Measurements from ENCODE around the gene ALK.

GRCh38 chr2:29561628-29562027 lies 359.8 kb downstream of the ALK start:
- no peak for TF ChIP-seq CTCF (IDR thresholded peaks at IDR 0.05)
- TF ChIP-seq POLR2AphosphoS5 (IDR thresholded peaks at IDR 0.05) = no peak
- no peak for TF ChIP-seq POLR2A (IDR thresholded peaks at IDR 0.05)
- TF ChIP-seq EP300 (IDR thresholded peaks at IDR 0.05) = no peak
